PC-3 (cell line): Measurements from ENCODE around the gene ZNF287. TPM values are rescaled to one million over a fixed set of nuclear protein-coding genes. Genes with fewer than 3 reads are reported as not detected.

Experiments used
- ATAC-seq: fragments of 200-7000 bp; cut with Tn5 transposase; 2 replicates; pipeline ENCODE4 v1.9.1; 2020; ENCODE audit warnings: mild to moderate bottlenecking, moderate library complexity
- BruUV-seq: library from RNA; stranded (reverse); fragments of 400-500 nt; replicated peaks from 2 replicates; lab custom pipeline; 2021; lab: Mats Ljungman, UMichigan
- CTCF ChIA-PET: fragments of 300-600 bp; sonication (Branson Sonifier 250); formaldehyde crosslinking; loops from one replicate; lab custom pipeline; 2022; ENCODE audit warnings: antibody characterized with exemption; lab: Charles Lee
- POLR2A ChIA-PET: fragments of 300-600 bp; sonication (Branson Sonifier 250); formaldehyde crosslinking; loops from one replicate; lab custom pipeline; 2022; ENCODE audit warnings: antibody characterized with exemption; ENCODE audit not compliant: unreplicated experiment; lab: Charles Lee
- DNase-seq: peaks from one replicate; pipeline ENCODE4 v3.0.0-alpha.2; 2015
- H2AFZ ChIP-seq: fragments of 300-600 bp; sonication (generic); 2 replicates; pipeline ENCODE4 v1.6.0; 2016; ENCODE audit warnings: antibody characterized with exemption, low read length
- H3F3A ChIP-seq: fragments of 300-600 bp; sonication (generic); one replicate; pipeline ENCODE4 v1.6.0; 2017; ENCODE audit warnings: antibody characterized with exemption, low read length, control low read depth, mild to moderate bottlenecking; ENCODE audit not compliant: unreplicated experiment
- H3K27ac ChIP-seq: fragments of 300-600 bp; sonication (generic); 2 replicates; pipeline ENCODE4 v1.5.1; 2016; ENCODE audit warnings: mild to moderate bottlenecking, low read length
- H3K27me3 ChIP-seq: fragments of 300-600 bp; sonication (generic); 2 replicates; pipeline ENCODE4 v1.6.1; 2016; ENCODE audit warnings: low read length, mixed read lengths
- H3K36me3 ChIP-seq: fragments of 300-600 bp; sonication (generic); 2 replicates; pipeline ENCODE4 v1.6.1; 2016; ENCODE audit warnings: low read depth, mixed run types, low read length, mixed read lengths
- H3K4me1 ChIP-seq: fragments of 300-600 bp; sonication (generic); 2 replicates; pipeline ENCODE4 v1.5.1; 2016; ENCODE audit warnings: low read length; ENCODE audit not compliant: insufficient read depth
- H3K4me2 ChIP-seq: fragments of 300-600 bp; sonication (generic); 2 replicates; pipeline ENCODE4 v1.6.0; 2016; ENCODE audit warnings: low read length
- H3K4me3 ChIP-seq: fragments of 300-600 bp; sonication (generic); 2 replicates; pipeline ENCODE4 v1.5.1; 2016; ENCODE audit warnings: mild to moderate bottlenecking, low read length, mixed read lengths
- H3K79me2 ChIP-seq: fragments of 300-600 bp; sonication (generic); 2 replicates; pipeline ENCODE4 v1.6.1; 2017; ENCODE audit warnings: low read length, mixed read lengths
- H3K9ac ChIP-seq: fragments of 300-600 bp; sonication (generic); 2 replicates; pipeline ENCODE4 v1.6.0; 2016; ENCODE audit warnings: mild to moderate bottlenecking, low read length
- H3K9me2 ChIP-seq: fragments of 300-600 bp; sonication (generic); replicated peaks from 2 replicates; pipeline ENCODE4 v1.6.1; 2016; ENCODE audit warnings: mixed run types, low read length, mixed read lengths
- H3K9me3 ChIP-seq: fragments of 300-600 bp; sonication (generic); 2 replicates; pipeline ENCODE4 v1.6.1; 2016; ENCODE audit warnings: low read length, mixed read lengths
- H4K20me1 ChIP-seq: fragments of 300-600 bp; sonication (generic); 2 replicates; pipeline ENCODE4 v1.6.1; 2016; ENCODE audit warnings: low read length, mixed read lengths
- EZH2 ChIP-seq: fragments of 300-600 bp; sonication (generic); IDR thresholded peaks from one replicate; pipeline ENCODE4 v1.6.1; 2017; ENCODE audit warnings: antibody characterized with exemption, mild to moderate bottlenecking, low read length; ENCODE audit not compliant: unreplicated experiment
- EZH2phosphoT487 ChIP-seq: fragments of 300-600 bp; sonication (generic); IDR thresholded peaks from 2 replicates; pipeline ENCODE4 v1.6.1; 2018; ENCODE audit warnings: mild to moderate bottlenecking, antibody characterized with exemption, low read length, borderline replicate concordance
- intact Hi-C: fragments of 100-400 bp; cut with micrococcal nuclease; formaldehyde crosslinking; loops from 2 replicates; pipeline ENCODE4 v1.9.0; 2023
- total RNA-seq: library from RNA; depleted of rRNA; stranded (reverse); fragments of >200 nt; gene quantifications from 2 replicates; pipeline ENCODE4 v1.2.3, GENCODE V29; 2014
- TF ChIP-seq, protein P1 (sequence below): fragments of 300-600 bp; sonication (generic); conservative IDR thresholded peaks from 2 replicates; pipeline ENCODE4 v1.5.1; 2017; ENCODE audit warnings: antibody characterized with exemption, low read depth, mild to moderate bottlenecking, low read length

Gene ZNF287
- total RNA-seq, 1 experiment from 2014 or later, result 14.0 TPM

GRCh38 chr17:16519021-16519420 lies 50.0 kb downstream of the ZNF287 start:
- Histone ChIP-seq H3K4me2 (no peak overlapping the region), H3K9me2 (no peaks in the 10 kb centered on the region), H3K36me3 (no peaks in the 10 kb centered on the region), H3K4me3 (no peak overlapping the region), H4K20me1 (no peaks in the 10 kb centered on the region), H3K79me2 (no peaks in the 10 kb centered on the region), H3K4me1 (peaks cover 14% of the 10 kb centered on the region), H3K27me3 (no peaks in the 10 kb centered on the region), H2AFZ (no peak overlapping the region), H3K9ac (no peak overlapping the region), H3K27ac (no peak overlapping the region), H3F3A (no peaks in the 10 kb centered on the region), H3K9me3 (no peaks in the 10 kb centered on the region)
- no peak for ATAC-seq
- ChIA-PET POLR2A (no interaction called here), CTCF (no interaction called here)
- TF ChIP-seq EZH2, result no peak
- TF ChIP-seq EZH2phosphoT487, result no peak
- TF ChIP-seq, protein P1, sequence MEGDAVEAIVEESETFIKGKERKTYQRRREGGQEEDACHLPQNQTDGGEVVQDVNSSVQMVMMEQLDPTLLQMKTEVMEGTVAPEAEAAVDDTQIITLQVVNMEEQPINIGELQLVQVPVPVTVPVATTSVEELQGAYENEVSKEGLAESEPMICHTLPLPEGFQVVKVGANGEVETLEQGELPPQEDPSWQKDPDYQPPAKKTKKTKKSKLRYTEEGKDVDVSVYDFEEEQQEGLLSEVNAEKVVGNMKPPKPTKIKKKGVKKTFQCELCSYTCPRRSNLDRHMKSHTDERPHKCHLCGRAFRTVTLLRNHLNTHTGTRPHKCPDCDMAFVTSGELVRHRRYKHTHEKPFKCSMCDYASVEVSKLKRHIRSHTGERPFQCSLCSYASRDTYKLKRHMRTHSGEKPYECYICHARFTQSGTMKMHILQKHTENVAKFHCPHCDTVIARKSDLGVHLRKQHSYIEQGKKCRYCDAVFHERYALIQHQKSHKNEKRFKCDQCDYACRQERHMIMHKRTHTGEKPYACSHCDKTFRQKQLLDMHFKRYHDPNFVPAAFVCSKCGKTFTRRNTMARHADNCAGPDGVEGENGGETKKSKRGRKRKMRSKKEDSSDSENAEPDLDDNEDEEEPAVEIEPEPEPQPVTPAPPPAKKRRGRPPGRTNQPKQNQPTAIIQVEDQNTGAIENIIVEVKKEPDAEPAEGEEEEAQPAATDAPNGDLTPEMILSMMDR, result no peak
- intact Hi-C loops, result no loop called here
- no peak for DNase-seq
- BruUV-seq, result no TSS peak

GRCh38 chr17:16517477-16517876 lies 51.5 kb downstream of the ZNF287 start:
- H3K27me3 ChIP-seq, result no peaks in the 10 kb centered on the region
- no peaks in the 10 kb centered on the region for H3K9me3 ChIP-seq
- no peak overlapping the region for H2AFZ ChIP-seq
- no peak overlapping the region for H3K27ac ChIP-seq
- no peak overlapping the region for H3K4me3 ChIP-seq
- intact Hi-C loops, result no loop called here
- CTCF ChIA-PET, result no interaction called here
- H3F3A ChIP-seq, result no peaks in the 10 kb centered on the region
- ATAC-seq (no peak), DNase-seq (no peak)
- POLR2A ChIA-PET, result no interaction called here
- H4K20me1 ChIP-seq, result no peaks in the 10 kb centered on the region
- H3K9ac ChIP-seq, result no peak overlapping the region
- H3K79me2 ChIP-seq, result no peaks in the 10 kb centered on the region
- no TSS peak for BruUV-seq
- H3K4me1 ChIP-seq, result peaks cover 14% of the 10 kb centered on the region
- TF ChIP-seq, protein P1, result no peak
- TF ChIP-seq EZH2 (no peak), EZH2phosphoT487 (no peak)
- no peaks in the 10 kb centered on the region for H3K9me2 ChIP-seq
- no peak overlapping the region for H3K4me2 ChIP-seq
- H3K36me3 ChIP-seq, result no peaks in the 10 kb centered on the region

GRCh38 chr17:16516594-16517051 lies 52.4 kb downstream of the ZNF287 start:
- Histone ChIP-seq H4K20me1 (no peaks in the 10 kb centered on the region), H3K27ac (no peak overlapping the region), H3K4me1 (peaks cover 14% of the 10 kb centered on the region), H3K9me2 (no peaks in the 10 kb centered on the region), H3K9me3 (no peaks in the 10 kb centered on the region), H3K4me2 (peak overlapping the region; percentile 59), H3K4me3 (peak overlapping the region; percentile 28), H3K79me2 (no peaks in the 10 kb centered on the region), H3K27me3 (no peaks in the 10 kb centered on the region), H3F3A (no peaks in the 10 kb centered on the region), H2AFZ (peak overlapping the region; percentile 60), H3K36me3 (no peaks in the 10 kb centered on the region), H3K9ac (no peak overlapping the region)
- no TSS peak for BruUV-seq
- DNase-seq (peak; percentile 75), ATAC-seq (peak; percentile 80)
- TF ChIP-seq EZH2, result no peak
- TF ChIP-seq, protein P1, result no peak
- TF ChIP-seq EZH2phosphoT487, result no peak
- ChIA-PET CTCF (no interaction called here), POLR2A (no interaction called here)
- intact Hi-C loops, result no loop called here
